MCF 10A (cell line): ENCODE results near the gene CACNA1C. TPM values are rescaled to one million over a fixed set of nuclear protein-coding genes. Genes with fewer than 3 reads are reported as not detected.

ENCODE experiments used
- BruUV-seq: library from RNA; stranded (reverse); fragments of 400-500 nt; replicated peaks from 2 replicates; lab custom pipeline; 2021; lab: Mats Ljungman, UMichigan
- CTCF ChIA-PET: fragments of 300-600 bp; sonication (Branson Sonifier 250); formaldehyde crosslinking; extraction: SDS; loops from one replicate; lab custom pipeline; 2021; ENCODE audit warnings: antibody characterized with exemption, inconsistent platforms; lab: Yijun Ruan, JAX
- POLR2A ChIA-PET: fragments of 300-600, 350-650 bp; sonication (Branson Sonifier 250); formaldehyde crosslinking; extraction: SDS; loops from one replicate; lab custom pipeline; 2020; ENCODE audit warnings: antibody characterized with exemption, inconsistent platforms; lab: Yijun Ruan, JAX
- DNase-seq: peaks from one replicate; pipeline ENCODE4 v3.0.0-alpha.2; 2018; ENCODE audit not compliant: unreplicated experiment
- H3K27ac Mint-ChIP-seq: one replicate; pipeline ENCODE4 v1.8.0; 2022; ENCODE audit warnings: mild to moderate bottlenecking, low read depth, mixed read lengths; ENCODE audit not compliant: unreplicated experiment
- H3K27me3 Mint-ChIP-seq: one replicate; pipeline ENCODE4 v1.8.0; 2022; ENCODE audit warnings: mixed read lengths; ENCODE audit not compliant: insufficient read depth, unreplicated experiment
- H3K36me3 Mint-ChIP-seq: one replicate; pipeline ENCODE4 v1.8.0; 2022; ENCODE audit warnings: mild to moderate bottlenecking, moderate library complexity, mixed read lengths; ENCODE audit not compliant: insufficient read depth, unreplicated experiment
- H3K4me1 Mint-ChIP-seq: one replicate; pipeline ENCODE4 v1.8.0; 2022; ENCODE audit warnings: mixed read lengths; ENCODE audit not compliant: insufficient read depth, unreplicated experiment
- H3K4me3 Mint-ChIP-seq: one replicate; pipeline ENCODE4 v1.8.0; 2022; ENCODE audit warnings: mild to moderate bottlenecking, moderate library complexity, mixed read lengths; ENCODE audit not compliant: unreplicated experiment
- H3K9me3 Mint-ChIP-seq: one replicate; pipeline ENCODE4 v1.8.0; 2022; ENCODE audit warnings: mixed read lengths; ENCODE audit not compliant: unreplicated experiment
- CTCF ChIP-seq: fragments of 200-600 bp; IDR thresholded peaks from one replicate; pipeline ENCODE4 v1.8.0; 2022; ENCODE audit warnings: antibody characterized with exemption, mild to moderate bottlenecking; ENCODE audit not compliant: unreplicated experiment
- intact Hi-C: fragments of 100-400 bp; cut with micrococcal nuclease; formaldehyde crosslinking; loops from 2 replicates; pipeline ENCODE4 v1.14.1; 2022
- total RNA-seq: library from RNA; stranded (reverse); gene quantifications from 2 replicates; pipeline ENCODE4 v1.2.3, GENCODE V29; 2022

Gene CACNA1C
- total RNA-seq, 1 experiment from 2014 or later, result not detected

DNA sequence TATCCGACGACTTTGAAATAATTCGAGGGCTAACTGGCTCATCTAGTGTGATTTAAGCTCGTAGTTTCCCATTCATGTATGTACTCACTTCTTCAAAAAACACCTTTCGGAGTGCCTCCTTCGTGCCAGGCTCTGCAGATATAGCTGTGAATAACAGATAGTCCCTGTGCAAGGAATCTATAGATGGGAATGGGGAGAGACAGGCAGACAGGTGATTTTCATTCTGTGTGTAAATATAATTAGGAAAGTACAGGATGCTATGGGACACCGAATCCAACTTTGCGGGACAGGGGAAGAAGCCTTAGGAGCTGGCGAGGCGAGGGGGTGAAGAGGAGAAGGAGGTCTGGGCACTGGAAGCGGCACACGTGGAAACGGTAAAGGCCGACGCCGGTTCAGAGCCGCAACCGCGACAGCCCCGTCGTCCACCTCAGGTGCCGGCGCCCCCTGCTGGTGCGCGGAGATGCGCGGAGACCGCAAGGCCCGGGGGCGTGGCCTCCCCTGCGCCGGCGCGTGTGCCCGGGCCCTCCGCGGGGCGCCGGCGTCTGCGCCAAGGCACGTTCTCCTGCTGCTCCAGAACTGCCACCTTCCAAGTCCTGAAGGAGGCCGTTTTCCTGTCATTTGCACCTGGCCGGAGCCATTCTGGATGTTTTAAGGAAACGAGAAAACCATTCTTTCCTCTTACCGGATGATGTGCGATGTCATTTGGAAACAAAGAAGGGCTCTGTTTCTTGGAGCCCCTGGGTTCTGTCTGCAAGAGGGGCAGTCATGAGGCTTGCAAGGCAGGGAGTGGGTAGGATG, 18.0 kb upstream of the CACNA1C start:
- ChIA-PET CTCF (interaction anchor here (0.5 to 2.0 kb wide), 28 partner anchors 8 to 1792 kb away, joined by 3 to 12 read pairs (median 3); no protein-coding TSS in a partner anchor), POLR2A (interaction anchor here (0.8 kb wide), 1 partner anchor 20 kb away, joined by 3 read pairs; no protein-coding TSS in a partner anchor)
- no TSS peak for BruUV-seq
- Mint-ChIP-seq H3K27ac (no peak overlapping the region), H3K4me3 (peak overlapping the region; percentile 40), H3K36me3 (peaks cover 6% of the 10 kb centered on the region), H3K9me3 (no peaks in the 10 kb centered on the region), H3K4me1 (peaks cover 5% of the 10 kb centered on the region), H3K27me3 (peaks cover 86% of the 10 kb centered on the region)
- peak; percentile 59 for TF ChIP-seq CTCF
- DNase-seq, result peak; percentile 53
- intact Hi-C loops, result loop anchor here (1.0 to 10.0 kb wide), 2 partner anchors 90 to 239 kb away; no protein-coding TSS in a partner anchor

GRCh38 chr12:2035431-2036055, 17.2 kb upstream of the CACNA1C start:
- Mint-ChIP-seq H3K27ac (no peak overlapping the region), H3K4me3 (peak overlapping the region; percentile 40), H3K27me3 (peaks cover 94% of the 10 kb centered on the region), H3K9me3 (no peaks in the 10 kb centered on the region), H3K36me3 (peaks cover 6% of the 10 kb centered on the region), H3K4me1 (peaks cover 5% of the 10 kb centered on the region)
- ChIA-PET POLR2A (interaction anchor here (0.6 kb wide), 1 partner anchor 260 kb away, joined by 3 read pairs; no protein-coding TSS in a partner anchor), CTCF (interaction anchor here (0.6 to 2.0 kb wide), 11 partner anchors 10 to 255 kb away, joined by 3 to 12 read pairs (median 6); no protein-coding TSS in a partner anchor)
- no peak for DNase-seq
- BruUV-seq, result no TSS peak
- intact Hi-C loops, result loop anchor here (1.0 to 10.0 kb wide), 2 partner anchors 91 to 239 kb away; no protein-coding TSS in a partner anchor
- TF ChIP-seq CTCF, result no peak

DNA sequence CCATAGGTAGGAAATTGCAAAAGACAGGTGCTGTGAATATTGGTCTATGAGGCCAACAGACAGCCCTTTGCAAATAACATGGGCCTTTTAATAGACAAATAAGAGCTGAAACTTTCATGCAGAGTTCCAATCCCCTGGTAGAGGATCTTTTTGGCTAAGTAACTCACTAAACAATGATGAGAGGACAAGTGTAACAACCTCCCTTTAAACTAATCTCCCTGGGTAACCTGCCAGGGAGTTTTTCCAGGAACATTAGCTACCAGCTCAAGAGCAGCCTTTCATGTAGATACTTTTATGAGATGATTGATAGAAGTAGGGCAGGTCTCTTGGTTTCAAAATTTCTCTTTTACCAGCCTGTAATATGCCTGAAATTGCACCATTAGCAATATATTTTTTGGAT, 13.8 kb upstream of the CACNA1C start:
- peaks cover 6% of the 10 kb centered on the region for H3K36me3 Mint-ChIP-seq
- H3K27me3 Mint-ChIP-seq, result peaks cover 80% of the 10 kb centered on the region
- no peak overlapping the region for H3K4me3 Mint-ChIP-seq
- POLR2A ChIA-PET, result no interaction called here
- no peak for TF ChIP-seq CTCF
- CTCF ChIA-PET, result interaction anchor here (0.7 kb wide), 1 partner anchor 99 kb away, joined by 3 read pairs; no protein-coding TSS in a partner anchor
- no peak overlapping the region for H3K27ac Mint-ChIP-seq
- H3K4me1 Mint-ChIP-seq, result peaks cover 5% of the 10 kb centered on the region
- BruUV-seq, result no TSS peak
- no peak for DNase-seq
- intact Hi-C loops, result loop anchor here (10.0 kb wide), 1 partner anchor 94 kb away; no protein-coding TSS in a partner anchor
- H3K9me3 Mint-ChIP-seq, result no peaks in the 10 kb centered on the region

DNA sequence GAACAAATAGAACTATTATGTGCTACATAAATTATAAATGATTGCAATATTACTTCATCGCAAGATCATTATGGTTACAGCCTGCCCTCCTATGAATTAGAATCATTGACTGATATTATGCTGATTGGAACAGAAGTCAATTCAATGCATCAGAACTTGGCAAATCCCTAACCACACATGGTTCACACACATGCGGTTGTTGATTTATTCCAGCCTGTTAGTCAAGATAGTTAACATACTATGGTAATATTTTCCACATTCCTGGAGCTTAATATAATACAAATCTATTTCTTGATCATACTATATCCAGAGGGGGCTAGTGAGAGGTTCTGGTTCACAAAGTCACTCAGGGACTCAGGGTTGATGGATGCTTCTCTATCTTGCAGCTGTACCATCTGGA, 9.7 kb upstream of the CACNA1C start:
- no peak overlapping the region for H3K4me3 Mint-ChIP-seq
- POLR2A ChIA-PET, result no interaction called here
- no TSS peak for BruUV-seq
- CTCF ChIA-PET, result interaction anchor here (1.0 to 1.3 kb wide), 2 partner anchors 9 to 242 kb away, joined by 3 read pairs; no protein-coding TSS in a partner anchor
- peaks cover 58% of the 10 kb centered on the region for H3K27me3 Mint-ChIP-seq
- no peaks in the 10 kb centered on the region for H3K4me1 Mint-ChIP-seq
- no peak for TF ChIP-seq CTCF
- no peaks in the 10 kb centered on the region for H3K36me3 Mint-ChIP-seq
- intact Hi-C loops, result no loop called here
- DNase-seq, result no peak
- H3K9me3 Mint-ChIP-seq, result no peaks in the 10 kb centered on the region
- no peak overlapping the region for H3K27ac Mint-ChIP-seq
